HepG2 (cell line): ENCODE results near the gene PSMB1. TPM values are rescaled to one million over a fixed set of nuclear protein-coding genes. Genes with fewer than 3 reads are reported as not detected.

Source experiments
- CENPBD1 ChIP-seq: sonication (generic); formaldehyde crosslinking; IDR thresholded peaks from 2 replicates; pipeline ENCODE4 v1.8.0; 2022; ENCODE audit warnings: missing genetic modification reagents, low read depth, mild to moderate bottlenecking, borderline replicate concordance
- HBP1 ChIP-seq: IDR thresholded peaks from 2 replicates; pipeline ENCODE4 v1.6.1; 2016; ENCODE audit warnings: low read depth, control low read depth
- KAT7 ChIP-seq: IDR thresholded peaks from 2 replicates; pipeline ENCODE4 v1.6.1; 2018; ENCODE audit warnings: borderline replicate concordance, missing compliant biosample characterization
- MED8 ChIP-seq: sonication (generic); formaldehyde crosslinking; IDR thresholded peaks from 2 replicates; pipeline ENCODE4 v1.8.1; 2023; ENCODE audit warnings: mild to moderate bottlenecking, missing genetic modification reagents; ENCODE audit not compliant: insufficient replicate concordance
- MNT ChIP-seq: fragments of 450-650 bp; IDR thresholded peaks from 2 replicates; pipeline ENCODE4 v1.6.1; 2016
- PHF20 ChIP-seq: sonication (generic); formaldehyde crosslinking; IDR thresholded peaks from 2 replicates; pipeline ENCODE4 v1.5.0; 2020; ENCODE audit warnings: mild to moderate bottlenecking, missing genetic modification reagents
- RXRB ChIP-seq: IDR thresholded peaks from 2 replicates; pipeline ENCODE4 v1.6.1; 2016; ENCODE audit warnings: borderline replicate concordance, missing genetic modification reagents, missing compliant biosample characterization
- TAF15 ChIP-seq: fragments of 200-400 bp; formaldehyde crosslinking; IDR thresholded peaks from one replicate; pipeline ENCODE4 v1.6.1; 2018; ENCODE audit warnings: mild to moderate bottlenecking, low read depth, low read length; ENCODE audit not compliant: poor library complexity, severe bottlenecking
- ZBTB1 ChIP-seq: sonication (generic); formaldehyde crosslinking; IDR thresholded peaks from 2 replicates; pipeline ENCODE4 v1.4.0; 2020; ENCODE audit warnings: missing genetic modification reagents, borderline replicate concordance
- ZKSCAN5 ChIP-seq: sonication (generic); formaldehyde crosslinking; IDR thresholded peaks from 2 replicates; pipeline ENCODE4 v1.5.1; 2020; ENCODE audit warnings: mild to moderate bottlenecking, missing genetic modification reagents
- ZNF256 ChIP-seq: sonication (generic); formaldehyde crosslinking; conservative IDR thresholded peaks from 2 replicates; pipeline ENCODE4 v1.4.0; 2020; ENCODE audit warnings: missing genetic modification reagents
- ZNF354B ChIP-seq: sonication (generic); formaldehyde crosslinking; IDR thresholded peaks from 2 replicates; pipeline ENCODE4 v1.8.0; 2022; ENCODE audit warnings: mild to moderate bottlenecking, missing genetic modification reagents
- ZNF564 ChIP-seq: sonication (generic); formaldehyde crosslinking; IDR thresholded peaks from 2 replicates; pipeline ENCODE4 v1.8.1; 2023; ENCODE audit warnings: mild to moderate bottlenecking, missing genetic modification reagents
- ZNF572 ChIP-seq: sonication (generic); formaldehyde crosslinking; IDR thresholded peaks from 2 replicates; pipeline ENCODE4 v1.5.1; 2020; ENCODE audit warnings: mild to moderate bottlenecking, missing genetic modification reagents
- ZNF740 ChIP-seq: sonication (generic); formaldehyde crosslinking; IDR thresholded peaks from 2 replicates; pipeline ENCODE4 v1.4.0; 2020; ENCODE audit warnings: missing genetic modification reagents
- ZNF772 ChIP-seq: sonication (generic); formaldehyde crosslinking; IDR thresholded peaks from 2 replicates; pipeline ENCODE4 v1.5.0; 2020; ENCODE audit warnings: mild to moderate bottlenecking, missing genetic modification reagents
- polyA plus RNA-seq, 8 experiments: library from polyadenylated mRNA; depleted of rRNA in 3 of 8; stranded (reverse) in 7 of 8; unstranded in 1 of 8; fragments of >200 nt; fragmentation: Illumina TruSeq in 4 of 8; extraction: Trizol in 4 of 8; gene quantifications; 2 replicates each; pipeline versions ENCODE4 v1.2.1 to v1.2.3, GENCODE V29; 2011 to 2016; ENCODE audit warnings: low read depth in 4 of 8, missing spikeins in 1 of 8, mixed read lengths in 1 of 8; ENCODE audit not compliant: insufficient read depth in 1 of 8
- total RNA-seq, 5 experiments: library from RNA; depleted of rRNA; stranded (reverse); fragments of >200 nt; fragmentation: Illumina TruSeq; extraction: Trizol; gene quantifications; 2 replicates each; pipeline ENCODE4 v1.2.3, GENCODE V29; 2016; ENCODE audit warnings: low read depth in 1 of 5
- TF ChIP-seq, protein P1 (sequence below), 2 experiments: sonication (generic) in 1 of 2; formaldehyde crosslinking in 1 of 2; IDR thresholded peaks; 2 replicates each; pipeline versions ENCODE4 v1.4.0 to v1.6.1; 2016 to 2020; ENCODE audit warnings: borderline replicate concordance in 1 of 2, low read depth in 1 of 2, mild to moderate bottlenecking in 1 of 2, missing genetic modification reagents in 1 of 2
- TF ChIP-seq, protein P2 (sequence below): sonication (generic); formaldehyde crosslinking; IDR thresholded peaks from 2 replicates; pipeline ENCODE4 v1.4.0; 2020; ENCODE audit warnings: missing genetic modification reagents, borderline replicate concordance

Gene PSMB1
- total and polyA plus RNA-seq, 2 of the 13 experiments (the other 11 are each of a cell fraction or from before 2014, with no cell fraction given): 528 to 592 TPM

GRCh38 chr6:170554013-170554795, 1.1 kb upstream of the PSMB1 start, which contains the start of gene TBP (continued):
- TF ChIP-seq MED8: no peak
- TF ChIP-seq ZNF572: peak; percentile 77; the same call in 1 of the 2 replicates
- no peak; the same call in 1 of the 2 replicates for TF ChIP-seq ZNF772 (CRISPR knock-in tag)
- peak; percentile 93 for TF ChIP-seq HBP1 (CRISPR knock-in tag)
- TF ChIP-seq ZBTB1 (CRISPR knock-in tag): no peak
- TF ChIP-seq ZKSCAN5: no peak
- TF ChIP-seq CENPBD1: 0 out of 2 replicates have a peak, but pooled peaks have one; percentile 52
- TF ChIP-seq ZNF354B (CRISPR knock-in tag): no peak
- TF ChIP-seq ZNF740 (CRISPR knock-in tag): no peak; the same call in 1 of the 2 replicates
- TF ChIP-seq ZNF564 (CRISPR knock-in tag): no peak
- TF ChIP-seq RXRB (CRISPR knock-in tag): peak; percentile 97
- TF ChIP-seq KAT7 (CRISPR knock-in tag): peak; percentile 99
- TF ChIP-seq, protein P1, sequence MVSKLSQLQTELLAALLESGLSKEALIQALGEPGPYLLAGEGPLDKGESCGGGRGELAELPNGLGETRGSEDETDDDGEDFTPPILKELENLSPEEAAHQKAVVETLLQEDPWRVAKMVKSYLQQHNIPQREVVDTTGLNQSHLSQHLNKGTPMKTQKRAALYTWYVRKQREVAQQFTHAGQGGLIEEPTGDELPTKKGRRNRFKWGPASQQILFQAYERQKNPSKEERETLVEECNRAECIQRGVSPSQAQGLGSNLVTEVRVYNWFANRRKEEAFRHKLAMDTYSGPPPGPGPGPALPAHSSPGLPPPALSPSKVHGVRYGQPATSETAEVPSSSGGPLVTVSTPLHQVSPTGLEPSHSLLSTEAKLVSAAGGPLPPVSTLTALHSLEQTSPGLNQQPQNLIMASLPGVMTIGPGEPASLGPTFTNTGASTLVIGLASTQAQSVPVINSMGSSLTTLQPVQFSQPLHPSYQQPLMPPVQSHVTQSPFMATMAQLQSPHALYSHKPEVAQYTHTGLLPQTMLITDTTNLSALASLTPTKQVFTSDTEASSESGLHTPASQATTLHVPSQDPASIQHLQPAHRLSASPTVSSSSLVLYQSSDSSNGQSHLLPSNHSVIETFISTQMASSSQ (IDR thresholded peaks at IDR 0.05; ENCODE audit: low read depth): peak; percentile 58; the same call in 1 of the 2 replicates
- TF ChIP-seq, protein P1 (CRISPR knock-in tag; IDR thresholded peaks at IDR 0.05; ENCODE audit: borderline replicate concordance): peak; percentile 73; the same call in 1 of the 2 replicates
- TF ChIP-seq TAF15: no peak
- TF ChIP-seq MNT: peak; percentile 69
- TF ChIP-seq, protein P2, sequence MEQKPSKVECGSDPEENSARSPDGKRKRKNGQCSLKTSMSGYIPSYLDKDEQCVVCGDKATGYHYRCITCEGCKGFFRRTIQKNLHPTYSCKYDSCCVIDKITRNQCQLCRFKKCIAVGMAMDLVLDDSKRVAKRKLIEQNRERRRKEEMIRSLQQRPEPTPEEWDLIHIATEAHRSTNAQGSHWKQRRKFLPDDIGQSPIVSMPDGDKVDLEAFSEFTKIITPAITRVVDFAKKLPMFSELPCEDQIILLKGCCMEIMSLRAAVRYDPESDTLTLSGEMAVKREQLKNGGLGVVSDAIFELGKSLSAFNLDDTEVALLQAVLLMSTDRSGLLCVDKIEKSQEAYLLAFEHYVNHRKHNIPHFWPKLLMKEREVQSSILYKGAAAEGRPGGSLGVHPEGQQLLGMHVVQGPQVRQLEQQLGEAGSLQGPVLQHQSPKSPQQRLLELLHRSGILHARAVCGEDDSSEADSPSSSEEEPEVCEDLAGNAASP: peak; percentile 96
- peak; percentile 99 for TF ChIP-seq PHF20 (CRISPR knock-in tag)
- no peak; the same call in 1 of the 2 replicates for TF ChIP-seq ZNF256 (CRISPR knock-in tag)
